GM18519 (cell line): ENCODE data around the gene ACOT11.
"Not testable (repeated sequence)": the region's sequence is repeated elsewhere in the genome, so short reads cannot be mapped to it uniquely, and the experiment has no call there.

ENCODE experiments used
- ATAC-seq: cut with Tn5 transposase; IDR thresholded peaks from one replicate; pipeline ENCODE4 v1.9.1; 2021; ENCODE audit warnings: mild to moderate bottlenecking, moderate library complexity; ENCODE audit not compliant: unreplicated experiment, low FRiP score

Gene ACOT11

GRCh38 chr1:54547601-54548388 lies at the start of gene ACOT11:
ACOT11 (plus strand) TSS chr1:54548228; CDS start chr1:54548310, 82 bp downstream.
- ATAC-seq, result no peak

- ATAC-seq, result no peak
Measured at GRCh38 chr1:54498383-54499096, 49.5 kb upstream of the ACOT11 start.

GRCh38 chr1:54499097-54499359 lies 49.0 kb upstream of the ACOT11 start:
- ATAC-seq, result no peak

GRCh38 chr1:54499360-54500106 lies 48.5 kb upstream of the ACOT11 start:
- no peak for ATAC-seq

- no peak for ATAC-seq
Measured at GRCh38 chr1:54500107-54500431, 48.0 kb upstream of the ACOT11 start.

GRCh38 chr1:54501849-54502248 lies 46.2 kb upstream of the ACOT11 start:
- ATAC-seq, result no peak

GRCh38 chr1:54502342-54502741 lies 45.7 kb upstream of the ACOT11 start:
- no peak for ATAC-seq

- ATAC-seq, result no peak
Measured at GRCh38 chr1:54506594-54506993, 41.4 kb upstream of the ACOT11 start.

- ATAC-seq, result no peak
Measured at GRCh38 chr1:54507033-54507870, 40.8 kb upstream of the ACOT11 start.

- no peak for ATAC-seq
Measured at GRCh38 chr1:54510715-54511270, 37.2 kb upstream of the ACOT11 start.

- not testable (repeated sequence) for ATAC-seq
Measured at GRCh38 chr1:54513921-54514580, 34.0 kb upstream of the ACOT11 start.

- ATAC-seq, result no peak
Measured at GRCh38 chr1:54516249-54516920, 31.6 kb upstream of the ACOT11 start.

- ATAC-seq, result no peak
Measured at GRCh38 chr1:54517496-54517895, 30.5 kb upstream of the ACOT11 start.

- no peak for ATAC-seq
Measured at GRCh38 chr1:54518489-54518888, 29.5 kb upstream of the ACOT11 start.

GRCh38 chr1:54519709-54520108 lies 28.3 kb upstream of the ACOT11 start:
- no peak for ATAC-seq

GRCh38 chr1:54520631-54521321 lies 27.3 kb upstream of the ACOT11 start:
- no peak for ATAC-seq

- ATAC-seq, result not testable (repeated sequence)
Measured at GRCh38 chr1:54526565-54526964, 21.5 kb upstream of the ACOT11 start.

GRCh38 chr1:54528613-54529012 lies 19.4 kb upstream of the ACOT11 start:
- ATAC-seq, result no peak

GRCh38 chr1:54532033-54532432 lies 16.0 kb upstream of the ACOT11 start:
- no peak for ATAC-seq
